22Rv1 (cell line): Measurements from ENCODE around the gene DUOXA2.

Experiments used
- H3K27ac ChIP-seq: fragments of 450-650 bp; 2 replicates; pipeline ENCODE4 v1.5.1; 2017
- ZFX ChIP-seq: fragments of 450-650 bp; IDR thresholded peaks from 2 replicates; pipeline ENCODE4 v1.6.1; 2017; ENCODE audit warnings: antibody characterized with exemption, borderline replicate concordance
- TF ChIP-seq, protein P1 (sequence below): fragments of 450-650 bp; IDR thresholded peaks from 2 replicates; pipeline ENCODE4 v1.5.1; 2017; ENCODE audit warnings: mild to moderate bottlenecking

DUOXA2 gene

DNA sequence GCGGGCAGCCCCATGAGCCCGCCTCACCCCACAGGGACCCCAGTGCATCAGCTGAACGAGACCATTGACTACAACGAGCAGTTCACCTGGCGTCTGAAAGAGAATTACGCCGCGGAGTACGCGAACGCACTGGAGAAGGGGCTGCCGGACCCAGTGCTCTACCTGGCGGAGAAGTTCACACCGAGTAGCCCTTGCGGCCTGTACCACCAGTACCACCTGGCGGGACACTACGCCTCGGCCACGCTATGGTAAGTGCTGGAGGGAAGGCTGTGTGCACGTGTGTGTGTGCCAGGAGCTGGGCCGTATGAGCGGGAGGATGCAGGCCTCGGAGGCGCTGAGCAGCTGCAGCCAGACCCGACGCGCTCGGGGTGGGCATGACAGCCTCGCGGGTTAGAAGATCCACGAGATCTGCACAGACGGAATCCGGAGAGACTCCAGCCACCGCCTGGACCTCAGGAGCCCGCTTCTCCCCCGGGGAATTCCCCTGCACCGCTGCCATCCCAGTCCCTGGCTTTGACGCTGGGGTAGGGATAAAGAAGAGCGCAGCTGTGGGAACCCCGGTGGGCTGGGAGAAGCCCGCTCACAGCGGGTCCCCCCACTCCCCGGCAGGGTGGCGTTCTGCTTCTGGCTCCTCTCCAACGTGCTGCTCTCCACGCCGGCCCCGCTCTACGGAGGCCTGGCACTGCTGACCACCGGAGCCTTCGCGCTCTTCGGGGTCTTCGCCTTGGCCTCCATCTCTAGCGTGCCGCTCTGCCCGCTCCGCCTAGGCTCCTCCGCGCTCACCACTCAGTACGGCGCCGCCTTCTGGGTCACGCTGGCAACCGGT, 2.6 kb downstream of the DUOXA2 start:
- no peak overlapping the region for H3K27ac ChIP-seq
- TF ChIP-seq, protein P1, sequence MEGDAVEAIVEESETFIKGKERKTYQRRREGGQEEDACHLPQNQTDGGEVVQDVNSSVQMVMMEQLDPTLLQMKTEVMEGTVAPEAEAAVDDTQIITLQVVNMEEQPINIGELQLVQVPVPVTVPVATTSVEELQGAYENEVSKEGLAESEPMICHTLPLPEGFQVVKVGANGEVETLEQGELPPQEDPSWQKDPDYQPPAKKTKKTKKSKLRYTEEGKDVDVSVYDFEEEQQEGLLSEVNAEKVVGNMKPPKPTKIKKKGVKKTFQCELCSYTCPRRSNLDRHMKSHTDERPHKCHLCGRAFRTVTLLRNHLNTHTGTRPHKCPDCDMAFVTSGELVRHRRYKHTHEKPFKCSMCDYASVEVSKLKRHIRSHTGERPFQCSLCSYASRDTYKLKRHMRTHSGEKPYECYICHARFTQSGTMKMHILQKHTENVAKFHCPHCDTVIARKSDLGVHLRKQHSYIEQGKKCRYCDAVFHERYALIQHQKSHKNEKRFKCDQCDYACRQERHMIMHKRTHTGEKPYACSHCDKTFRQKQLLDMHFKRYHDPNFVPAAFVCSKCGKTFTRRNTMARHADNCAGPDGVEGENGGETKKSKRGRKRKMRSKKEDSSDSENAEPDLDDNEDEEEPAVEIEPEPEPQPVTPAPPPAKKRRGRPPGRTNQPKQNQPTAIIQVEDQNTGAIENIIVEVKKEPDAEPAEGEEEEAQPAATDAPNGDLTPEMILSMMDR: no peak
- TF ChIP-seq ZFX: no peak

DNA sequence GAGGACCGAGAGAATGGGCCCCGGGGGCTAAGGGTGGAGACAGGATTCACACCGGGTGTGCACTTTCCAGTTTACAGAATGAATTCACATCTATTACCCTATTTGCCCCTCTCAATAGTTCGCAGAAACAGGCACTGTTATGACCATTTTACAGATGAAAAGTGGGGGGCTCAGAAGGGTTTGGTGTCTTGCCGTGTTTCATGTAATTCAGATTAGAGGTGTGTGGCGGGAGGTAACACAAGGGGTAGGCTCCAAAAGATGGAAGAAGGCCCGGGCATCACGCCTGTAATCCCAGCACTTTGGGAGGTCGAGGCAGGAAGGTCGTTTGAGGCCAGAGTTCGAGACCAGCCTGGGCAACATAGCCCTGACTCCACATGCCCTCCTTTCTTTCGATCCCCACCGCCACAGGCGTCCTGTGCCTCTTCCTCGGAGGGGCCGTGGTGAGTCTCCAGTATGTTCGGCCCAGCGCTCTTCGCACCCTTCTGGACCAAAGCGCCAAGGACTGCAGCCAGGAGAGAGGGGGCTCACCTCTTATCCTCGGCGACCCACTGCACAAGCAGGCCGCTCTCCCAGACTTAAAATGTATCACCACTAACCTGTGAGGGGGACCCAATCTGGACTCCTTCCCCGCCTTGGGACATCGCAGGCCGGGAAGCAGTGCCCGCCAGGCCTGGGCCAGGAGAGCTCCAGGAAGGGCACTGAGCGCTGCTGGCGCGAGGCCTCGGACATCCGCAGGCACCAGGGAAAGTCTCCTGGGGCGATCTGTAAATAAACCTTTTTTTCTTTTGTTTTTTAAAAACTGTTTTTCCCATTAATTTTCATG, 3.4 kb downstream of the DUOXA2 start:
- H3K27ac ChIP-seq: no peak overlapping the region
- TF ChIP-seq, protein P1: no peak
- TF ChIP-seq ZFX: no peak

GRCh38 chr15:45118131-45118588, 4.0 kb downstream of the DUOXA2 start:
- no peak overlapping the region for H3K27ac ChIP-seq
- TF ChIP-seq, protein P1: peak; percentile 99
- TF ChIP-seq ZFX: no peak

GRCh38 chr15:45118996-45119395, 4.9 kb downstream of the DUOXA2 start:
- H3K27ac ChIP-seq: no peak overlapping the region
- no peak for TF ChIP-seq ZFX
- TF ChIP-seq, protein P1: no peak

- no peak for TF ChIP-seq ZFX
- TF ChIP-seq, protein P1: no peak
- no peak overlapping the region for H3K27ac ChIP-seq
Measured at GRCh38 chr15:45120081-45120972, 6.2 kb downstream of the DUOXA2 start.

- TF ChIP-seq ZFX: no peak
- TF ChIP-seq, protein P1: no peak
- H3K27ac ChIP-seq: no peak overlapping the region
Measured at GRCh38 chr15:45121020-45121419, 6.9 kb downstream of the DUOXA2 start.
